K562 (cell line): ENCODE measurements around the gene COX20. TPM values are rescaled to one million over a fixed set of nuclear protein-coding genes. Genes with fewer than 3 reads are reported as not detected.
A peak's percentile ranks its signal among the peaks of the same experiment; 100 is the strongest.

Source experiments
- HINFP ChIP-seq: fragments of 450-650 bp; conservative IDR thresholded peaks from 2 replicates; pipeline ENCODE4 v1.6.1; 2016; ENCODE audit warnings: missing genetic modification characterization, low read depth, mild to moderate bottlenecking, control low read depth, missing compliant biosample characterization
- ILK ChIP-seq: fragments of 450-650 bp; IDR thresholded peaks from 2 replicates; pipeline ENCODE4 v1.6.1; 2016; ENCODE audit warnings: missing genetic modification characterization, low read depth, mild to moderate bottlenecking, missing compliant biosample characterization, moderate library complexity, borderline replicate concordance
- MEF2D ChIP-seq: conservative IDR thresholded peaks from 2 replicates; pipeline ENCODE4 v1.6.1; 2016; ENCODE audit warnings: low read depth, missing genetic modification characterization, missing compliant biosample characterization
- NFYB ChIP-seq: IDR thresholded peaks from 2 replicates; pipeline ENCODE4 v1.6.1; 2011; ENCODE audit warnings: mild to moderate bottlenecking, moderate library complexity; ENCODE audit not compliant: insufficient read length; ENCODE audit errors: extremely low read depth
- POLR2A ChIP-seq: fragments of 450-650 bp; conservative IDR thresholded peaks from 2 replicates; pipeline ENCODE4 v1.6.1; 2016
- SMARCC2 ChIP-seq: fragments of 450-650 bp; IDR thresholded peaks from 2 replicates; pipeline ENCODE4 v1.6.1; 2017; ENCODE audit warnings: antibody characterized with exemption, moderate library complexity, mild to moderate bottlenecking, low read depth
- STAT5A ChIP-seq: IDR thresholded peaks from 2 replicates; pipeline ENCODE4 v1.6.1; 2012; ENCODE audit warnings: low read length, inconsistent platforms, borderline replicate concordance
- THRB ChIP-seq: fragments of 450-650 bp; formaldehyde crosslinking; conservative IDR thresholded peaks from 2 replicates; pipeline ENCODE4 v1.4.0; 2022; ENCODE audit warnings: mild to moderate bottlenecking, missing genetic modification characterization
- ZFP1 ChIP-seq: fragments of 450-650 bp; formaldehyde crosslinking; IDR thresholded peaks from 2 replicates; pipeline ENCODE4 v1.4.0; 2020; ENCODE audit warnings: mild to moderate bottlenecking, mixed read lengths
- polyA plus RNA-seq, 8 experiments: library from polyadenylated mRNA; depleted of rRNA in 4 of 8; stranded (reverse) in 5 of 8; unstranded in 3 of 8; fragments of >200 nt; fragmentation: Nextera tagmentation in 2 of 8; fragmentation: Illumina TruSeq in 1 of 8; extraction: Ambion mirVana in 2 of 8; extraction: Trizol in 1 of 8; gene quantifications; 2 replicates each; pipeline versions ENCODE4 v1.2.1 to v1.2.3, GENCODE V29; 2011 to 2014; ENCODE audit warnings: inconsistent platforms in 1 of 8, missing spikeins in 1 of 8
- total RNA-seq, 7 experiments: library from RNA; depleted of rRNA in 6 of 7; stranded (reverse); fragments of >200 nt in 6 of 7; fragmentation: Illumina TruSeq in 2 of 7; extraction: Trizol in 2 of 7; gene quantifications; 2 replicates each; pipeline versions ENCODE4 v1.2.1 to v1.2.3, GENCODE V29; 2011 to 2021; ENCODE audit warnings: low replicate concordance in 1 of 7
- TF ChIP-seq, protein P1 (sequence below): fragments of 250-450 bp; sonication (Bioruptor Pico); IDR thresholded peaks from 2 replicates; pipeline ENCODE4 v1.8.0; 2021; ENCODE audit warnings: mild to moderate bottlenecking, moderate library complexity

COX20 gene
- total and polyA plus RNA-seq, 9 of the 15 experiments (the other 6 are each of a cell fraction or from before 2014, with no cell fraction given): 41.5 to 192 (median 84.3) TPM

DNA sequence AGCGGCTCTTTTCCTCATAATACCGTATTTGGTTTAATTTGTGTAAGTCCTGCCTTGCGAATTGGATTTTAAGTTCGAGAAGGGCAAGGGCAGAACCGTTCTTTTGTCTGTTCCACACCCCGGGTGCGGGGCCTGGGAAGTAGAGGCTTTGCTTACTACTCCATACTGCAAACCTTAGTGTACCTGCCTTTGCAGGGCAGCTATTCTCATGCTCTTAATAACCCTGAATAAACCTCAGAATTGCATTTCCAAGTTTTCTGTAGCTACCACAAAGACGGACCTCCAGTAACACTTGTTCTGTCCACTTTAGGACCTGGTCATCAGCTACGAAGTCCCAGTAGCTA, 29.5 kb downstream of the COX20 start (continued):
- TF ChIP-seq SMARCC2 (peak; percentile 15; the same call in 1 of the 2 replicates), STAT5A (no peak), HINFP (no peak), ILK (tag) (no peak), MEF2D (tag) (no peak), ZFP1 (CRISPR knock-in tag) (no peak), NFYB (no peak), THRB (CRISPR knock-in tag) (no peak), POLR2A (no peak)
- TF ChIP-seq, protein P1, sequence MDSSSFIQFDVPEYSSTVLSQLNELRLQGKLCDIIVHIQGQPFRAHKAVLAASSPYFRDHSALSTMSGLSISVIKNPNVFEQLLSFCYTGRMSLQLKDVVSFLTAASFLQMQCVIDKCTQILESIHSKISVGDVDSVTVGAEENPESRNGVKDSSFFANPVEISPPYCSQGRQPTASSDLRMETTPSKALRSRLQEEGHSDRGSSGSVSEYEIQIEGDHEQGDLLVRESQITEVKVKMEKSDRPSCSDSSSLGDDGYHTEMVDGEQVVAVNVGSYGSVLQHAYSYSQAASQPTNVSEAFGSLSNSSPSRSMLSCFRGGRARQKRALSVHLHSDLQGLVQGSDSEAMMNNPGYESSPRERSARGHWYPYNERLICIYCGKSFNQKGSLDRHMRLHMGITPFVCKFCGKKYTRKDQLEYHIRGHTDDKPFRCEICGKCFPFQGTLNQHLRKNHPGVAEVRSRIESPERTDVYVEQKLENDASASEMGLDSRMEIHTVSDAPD (CRISPR knock-in tag): no peak
